ENCODE results near the gene POLR1B.

DNA sequence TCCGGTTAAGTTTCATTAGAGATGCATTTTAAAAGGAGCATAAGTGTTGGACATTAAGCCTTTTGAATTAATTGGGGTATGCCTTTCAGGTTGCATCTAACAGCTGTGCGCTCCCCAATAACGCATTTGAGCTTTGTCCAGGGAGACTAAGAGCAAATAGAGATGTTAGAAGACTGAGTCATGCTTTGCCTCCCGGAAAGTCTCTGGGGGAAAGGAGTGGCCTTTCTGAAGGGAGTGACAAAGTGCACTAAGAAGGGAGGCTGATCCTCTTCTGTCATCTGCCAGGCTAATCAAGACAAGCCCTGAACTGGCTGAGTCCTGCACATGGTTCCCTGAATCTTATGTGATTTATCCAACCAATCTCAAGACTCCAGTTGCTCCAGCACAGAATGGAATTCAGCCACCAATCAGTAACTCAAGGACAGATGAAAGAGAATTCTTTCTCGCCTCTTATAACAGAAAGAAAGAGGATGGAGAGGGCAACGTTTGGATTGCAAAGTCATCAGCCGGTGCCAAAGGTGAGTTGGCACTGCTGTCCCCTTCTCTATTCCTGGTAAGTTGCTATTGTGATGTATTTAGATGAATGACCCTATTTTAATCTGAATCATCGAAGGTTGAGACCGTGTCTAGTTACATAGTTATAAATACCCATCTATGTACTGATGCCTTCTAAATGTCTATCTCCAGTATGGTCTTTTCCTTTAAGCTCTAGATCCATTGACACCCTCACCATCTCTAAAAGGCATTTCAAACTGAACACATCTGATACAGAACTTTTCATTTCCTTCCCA lies 48.2 kb upstream of the POLR1B start:
- TF ChIP-seq, protein P1, sequence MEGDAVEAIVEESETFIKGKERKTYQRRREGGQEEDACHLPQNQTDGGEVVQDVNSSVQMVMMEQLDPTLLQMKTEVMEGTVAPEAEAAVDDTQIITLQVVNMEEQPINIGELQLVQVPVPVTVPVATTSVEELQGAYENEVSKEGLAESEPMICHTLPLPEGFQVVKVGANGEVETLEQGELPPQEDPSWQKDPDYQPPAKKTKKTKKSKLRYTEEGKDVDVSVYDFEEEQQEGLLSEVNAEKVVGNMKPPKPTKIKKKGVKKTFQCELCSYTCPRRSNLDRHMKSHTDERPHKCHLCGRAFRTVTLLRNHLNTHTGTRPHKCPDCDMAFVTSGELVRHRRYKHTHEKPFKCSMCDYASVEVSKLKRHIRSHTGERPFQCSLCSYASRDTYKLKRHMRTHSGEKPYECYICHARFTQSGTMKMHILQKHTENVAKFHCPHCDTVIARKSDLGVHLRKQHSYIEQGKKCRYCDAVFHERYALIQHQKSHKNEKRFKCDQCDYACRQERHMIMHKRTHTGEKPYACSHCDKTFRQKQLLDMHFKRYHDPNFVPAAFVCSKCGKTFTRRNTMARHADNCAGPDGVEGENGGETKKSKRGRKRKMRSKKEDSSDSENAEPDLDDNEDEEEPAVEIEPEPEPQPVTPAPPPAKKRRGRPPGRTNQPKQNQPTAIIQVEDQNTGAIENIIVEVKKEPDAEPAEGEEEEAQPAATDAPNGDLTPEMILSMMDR (conservative IDR thresholded peaks at IDR 0.05; ENCODE audit: low read length) = no peak
- TF ChIP-seq EZH2phosphoT487 (IDR thresholded peaks at IDR 0.05; ENCODE audit: borderline replicate concordance) = no peak

Measured in Loucy (cell line).